HepG2 (cell line): Measurements from ENCODE around the gene ZIM2. TPM values are rescaled to one million over a fixed set of nuclear protein-coding genes. Genes with fewer than 3 reads are reported as not detected.

Experiments
- ATAC-seq: fragments of 200-7000 bp; cut with Tn5 transposase; 3 replicates; pipeline ENCODE4 v1.9.1; 2020; ENCODE audit warnings: mild to moderate bottlenecking, moderate library complexity
- BruUV-seq: library from RNA; stranded (reverse); fragments of 400-500 nt; replicated peaks from 2 replicates; lab custom pipeline; 2021; lab: Mats Ljungman, UMichigan
- CTCF ChIA-PET: fragments of 300-600 bp; formaldehyde crosslinking; extraction: SDS; loops from one replicate; lab custom pipeline; 2021; ENCODE audit warnings: low total read pairs, inconsistent platforms, low intra/inter-chr PET ratio; lab: Yijun Ruan, JAX
- POLR2A ChIA-PET: fragments of 350-600 bp; sonication (Branson Sonifier 250); formaldehyde crosslinking; loops from one replicate; lab custom pipeline; 2020; ENCODE audit warnings: antibody characterized with exemption, inconsistent platforms; lab: Yijun Ruan, JAX
- DNase-seq: peaks from one replicate; pipeline ENCODE4 v3.0.0-alpha.2; 2015; ENCODE audit warnings: low spot score
- FAIRE-seq: peaks from 3 replicates; lab custom pipeline; 2011; peaks lifted over from hg19 to GRCh38; lab: Jason Lieb, UNC
- H2AFZ ChIP-seq: one replicate; pipeline ENCODE4 v1.6.1; 2011; ENCODE audit warnings: low read length, inconsistent platforms
- H3K27ac ChIP-seq: fragments of 300-600 bp; 3 replicates; pipeline ENCODE4 v1.8.0; 2011; ENCODE audit warnings: mixed run types, mild to moderate bottlenecking, mixed read lengths, low read length, inconsistent platforms; ENCODE audit not compliant: insufficient read depth; ENCODE audit errors: extremely low read length
- H3K27me3 ChIP-seq, 2 experiments: fragments of 200-600 bp in 1 of 2; 2 replicates in 1 of 2; 3 replicates in 1 of 2; pipeline versions ENCODE4 v1.6.0 to v1.8.0; 2011; ENCODE audit warnings: low read length in 2 of 2, mild to moderate bottlenecking in 2 of 2, moderate library complexity in 2 of 2, inconsistent platforms in 1 of 2; ENCODE audit not compliant: insufficient read depth in 2 of 2, control insufficient read depth in 1 of 2
- H3K36me3 ChIP-seq, 2 experiments: fragments of 200-600 bp in 1 of 2; replicated peaks in 1 of 2; 2 replicates in 1 of 2; 3 replicates in 1 of 2; pipeline versions ENCODE4 v1.5.1 to v1.8.0; 2011; ENCODE audit warnings: low read length in 2 of 2, inconsistent platforms in 1 of 2; ENCODE audit not compliant: insufficient read depth in 2 of 2, control insufficient read depth in 1 of 2
- H3K4me1 ChIP-seq: 2 replicates; pipeline ENCODE4 v1.5.1; 2012; ENCODE audit warnings: low read length, inconsistent platforms; ENCODE audit not compliant: insufficient read depth
- H3K4me2 ChIP-seq: 2 replicates; pipeline ENCODE4 v1.6.0; 2011; ENCODE audit warnings: low read depth, low read length, inconsistent platforms
- H3K4me3 ChIP-seq, 3 experiments: fragments of 200-600 bp in 1 of 3; sonication (generic), shearing (Covaris generic) in 1 of 3; replicated peaks in 1 of 3; 2 replicates each; pipeline ENCODE4 v1.5.1; 2011 to 2016; ENCODE audit warnings: low read length in 3 of 3, inconsistent platforms in 2 of 3, low read depth in 2 of 3, mild to moderate bottlenecking in 2 of 3, control low read depth in 1 of 3, mixed read lengths in 1 of 3; ENCODE audit not compliant: insufficient read depth in 1 of 3
- H3K79me2 ChIP-seq: one replicate; pipeline ENCODE4 v1.6.1; 2011; ENCODE audit warnings: low read length, inconsistent platforms; ENCODE audit not compliant: insufficient read depth
- H3K9ac ChIP-seq: 2 replicates; pipeline ENCODE4 v1.6.0; 2011; ENCODE audit warnings: mild to moderate bottlenecking, low read depth, low read length, inconsistent platforms; ENCODE audit not compliant: insufficient read depth
- H3K9me3 ChIP-seq: 2 replicates; pipeline ENCODE4 v1.5.1; 2012; ENCODE audit warnings: mild to moderate bottlenecking, low read length
- H4K20me1 ChIP-seq: 2 replicates; pipeline ENCODE4 v1.6.0; 2011; ENCODE audit warnings: inconsistent platforms, mild to moderate bottlenecking, low read length, moderate library complexity; ENCODE audit not compliant: insufficient read depth
- HNRNPK ChIP-seq: fragments of 200-400 bp; formaldehyde crosslinking; IDR thresholded peaks from 2 replicates; pipeline ENCODE4 v1.6.1; 2018; ENCODE audit warnings: low read length, low read depth, moderate library complexity, mild to moderate bottlenecking; ENCODE audit not compliant: poor library complexity, severe bottlenecking
- NFE2L2 ChIP-seq: fragments of 150-350 bp; IDR thresholded peaks from 2 replicates; pipeline ENCODE4 v1.6.1; 2014; ENCODE audit warnings: low read length
- RFX1 ChIP-seq: fragments of 450-650 bp; IDR thresholded peaks from 2 replicates; pipeline ENCODE4 v1.6.1; 2017
- SRSF9 ChIP-seq: fragments of 200-400 bp; formaldehyde crosslinking; IDR thresholded peaks from 2 replicates; pipeline ENCODE4 v1.6.1; 2018; ENCODE audit warnings: borderline replicate concordance, mild to moderate bottlenecking, low read depth, low read length; ENCODE audit not compliant: insufficient read depth, poor library complexity, severe bottlenecking
- STAG1 ChIP-seq: sonication (generic); formaldehyde crosslinking; IDR thresholded peaks from 2 replicates; pipeline ENCODE4 v1.4.0; 2020; ENCODE audit warnings: missing genetic modification reagents
- THAP11 ChIP-seq: IDR thresholded peaks from 2 replicates; pipeline ENCODE4 v1.6.1; 2016; ENCODE audit warnings: missing biosample characterization, missing genetic modification reagents
- ZNF256 ChIP-seq: sonication (generic); formaldehyde crosslinking; conservative IDR thresholded peaks from 2 replicates; pipeline ENCODE4 v1.4.0; 2020; ENCODE audit warnings: missing genetic modification reagents
- ZNF598 ChIP-seq: sonication (generic); formaldehyde crosslinking; IDR thresholded peaks from 2 replicates; pipeline ENCODE4 v1.5.1; 2020; ENCODE audit warnings: mild to moderate bottlenecking, missing genetic modification reagents, borderline replicate concordance
- ZNF776 ChIP-seq: sonication (generic); formaldehyde crosslinking; IDR thresholded peaks from 2 replicates; pipeline ENCODE4 v1.4.0; 2020; ENCODE audit warnings: mild to moderate bottlenecking, missing genetic modification reagents
- WGBS: methylation state at CpG from one replicate; pipeline ENCODE4 v1.1.6; 2017; ENCODE audit warnings: low lambda C conversion rate; 5-methylcytosine and 5-hydroxymethylcytosine counted together
- in situ Hi-C: cut with HindIII; loops from 2 replicates; pipeline ENCODE4 v1.10.0; 2017; ENCODE audit warnings: low pct_unique_long_range_greater_than_20kb; ENCODE audit not compliant: extremely low pct_ligation_motif_present
- intact Hi-C: fragments of 100-400 bp; cut with micrococcal nuclease; formaldehyde crosslinking; loops from one replicate; pipeline ENCODE4 v1.10.0; 2022; ENCODE audit not compliant: unreplicated experiment
- polyA plus RNA-seq, 8 experiments: library from polyadenylated mRNA; depleted of rRNA in 3 of 8; stranded (reverse) in 7 of 8; unstranded in 1 of 8; fragments of >200 nt; fragmentation: Illumina TruSeq in 4 of 8; extraction: Trizol in 4 of 8; gene quantifications; 2 replicates each; pipeline versions ENCODE4 v1.2.1 to v1.2.3, GENCODE V29; 2011 to 2016; ENCODE audit warnings: low read depth in 4 of 8, missing spikeins in 1 of 8, mixed read lengths in 1 of 8; ENCODE audit not compliant: insufficient read depth in 1 of 8
- total RNA-seq, 5 experiments: library from RNA; depleted of rRNA; stranded (reverse); fragments of >200 nt; fragmentation: Illumina TruSeq; extraction: Trizol; gene quantifications; 2 replicates each; pipeline ENCODE4 v1.2.3, GENCODE V29; 2016; ENCODE audit warnings: low read depth in 1 of 5
- TF ChIP-seq, protein P1 (sequence below): IDR thresholded peaks from 2 replicates; pipeline ENCODE4 v1.6.1; 2012; ENCODE audit warnings: low read depth, low read length, improper control_type of control experiment
- TF ChIP-seq, protein P2 (sequence below): sonication (generic); formaldehyde crosslinking; IDR thresholded peaks from 2 replicates; pipeline ENCODE4 v1.5.0; 2020; ENCODE audit warnings: mild to moderate bottlenecking, missing genetic modification reagents, moderate library complexity
- TF ChIP-seq, protein P3 (sequence below): sonication (generic); formaldehyde crosslinking; IDR thresholded peaks from 2 replicates; pipeline ENCODE4 v1.4.0; 2020; ENCODE audit warnings: missing genetic modification reagents

ZIM2 gene
- total and polyA plus RNA-seq, 2 of the 13 experiments (the other 11 are each of a cell fraction or from before 2014, with no cell fraction given), result 7.2 to 10.3 TPM

DNA sequence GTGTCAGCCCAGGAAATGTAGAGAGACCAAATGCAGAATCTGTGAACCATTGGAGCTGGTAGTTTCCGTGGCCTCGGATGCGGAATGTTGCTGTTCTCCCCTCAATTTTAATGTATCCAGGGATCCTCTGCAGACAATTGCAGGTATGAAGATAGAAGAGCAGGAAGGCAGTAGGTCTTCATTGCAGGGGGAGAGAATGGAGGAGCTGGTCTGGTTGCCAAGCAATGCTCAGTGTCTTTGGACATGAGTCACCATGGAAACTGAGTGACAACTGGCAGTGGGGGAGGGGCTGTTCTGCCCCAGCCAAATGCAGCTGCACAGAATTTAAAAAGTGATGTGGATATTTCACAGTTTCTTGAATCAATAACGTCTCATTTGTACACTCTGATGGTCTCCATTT lies 112.8 kb downstream of the ZIM2 start:
- in situ Hi-C loops, result no loop called here

DNA sequence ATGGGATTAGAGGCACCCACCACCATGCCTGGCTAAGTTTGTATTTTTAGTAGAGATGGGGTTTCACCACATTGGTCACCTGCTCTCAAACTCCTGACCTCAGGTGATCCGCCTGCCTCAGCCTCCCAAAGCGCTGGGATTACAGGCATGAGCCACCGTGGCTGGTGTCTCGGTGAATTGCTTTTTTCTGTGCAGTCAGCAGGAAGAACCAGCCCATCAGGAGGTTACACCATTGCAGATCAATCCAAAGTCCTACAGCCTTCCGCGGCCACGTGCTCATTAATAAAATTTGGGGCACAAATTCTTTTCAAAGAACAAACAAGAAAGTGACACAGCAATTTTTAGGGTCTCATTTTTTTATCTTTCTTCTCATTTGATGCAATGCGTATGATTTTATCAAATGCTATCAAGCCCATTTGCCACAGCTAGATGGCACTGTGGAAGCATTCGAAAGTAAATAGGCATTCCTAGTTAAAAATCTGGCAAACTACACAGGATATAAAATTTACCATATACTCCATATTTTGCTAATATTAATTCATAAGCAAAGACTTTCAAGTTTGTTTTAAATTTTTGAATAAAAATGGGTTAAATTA lies 114.6 kb downstream of the ZIM2 start:
- 13% methylated on average over 5 of the region's 9 CpGs for WGBS
- Histone ChIP-seq H3K79me2 (no peaks in the 10 kb centered on the region), H3K9ac (no peak overlapping the region), H2AFZ (no peak overlapping the region), H4K20me1 (no peaks in the 10 kb centered on the region), H3K27ac (no peak overlapping the region), H3K36me3 (no peaks in the 10 kb centered on the region), H3K4me2 (0 out of 2 replicates have a peak overlapping the region, but pooled peaks have one; percentile 3), H3K4me1 (no peaks in the 10 kb centered on the region), H3K9me3 (no peaks in the 10 kb centered on the region), H3K27me3 (no peaks in the 10 kb centered on the region), H3K4me3 (no peak overlapping the region)
- TF ChIP-seq, protein P1, sequence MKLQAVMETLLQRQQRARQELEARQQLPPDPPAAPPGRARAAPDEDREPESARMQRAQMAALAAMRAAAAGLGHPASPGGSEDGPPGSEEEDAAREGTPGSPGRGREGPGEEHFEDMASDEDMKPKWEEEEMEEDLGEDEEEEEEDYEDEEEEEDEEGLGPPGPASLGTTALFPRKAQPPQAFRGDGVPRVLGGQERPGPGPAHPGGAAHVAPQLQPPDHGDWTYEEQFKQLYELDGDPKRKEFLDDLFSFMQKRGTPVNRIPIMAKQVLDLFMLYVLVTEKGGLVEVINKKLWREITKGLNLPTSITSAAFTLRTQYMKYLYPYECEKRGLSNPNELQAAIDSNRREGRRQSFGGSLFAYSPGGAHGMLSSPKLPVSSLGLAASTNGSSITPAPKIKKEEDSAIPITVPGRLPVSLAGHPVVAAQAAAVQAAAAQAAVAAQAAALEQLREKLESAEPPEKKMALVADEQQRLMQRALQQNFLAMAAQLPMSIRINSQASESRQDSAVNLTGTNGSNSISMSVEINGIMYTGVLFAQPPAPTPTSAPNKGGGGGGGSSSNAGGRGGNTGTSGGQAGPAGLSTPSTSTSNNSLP, result peak; percentile 47; the same call in 1 of the 2 replicates
- TF ChIP-seq ZNF776 (CRISPR knock-in tag) (no peak), STAG1 (CRISPR knock-in tag) (peak; percentile 78), HNRNPK (no peak), NFE2L2 (peak; percentile 58; the same call in 1 of the 2 replicates)
- TF ChIP-seq, protein P2, sequence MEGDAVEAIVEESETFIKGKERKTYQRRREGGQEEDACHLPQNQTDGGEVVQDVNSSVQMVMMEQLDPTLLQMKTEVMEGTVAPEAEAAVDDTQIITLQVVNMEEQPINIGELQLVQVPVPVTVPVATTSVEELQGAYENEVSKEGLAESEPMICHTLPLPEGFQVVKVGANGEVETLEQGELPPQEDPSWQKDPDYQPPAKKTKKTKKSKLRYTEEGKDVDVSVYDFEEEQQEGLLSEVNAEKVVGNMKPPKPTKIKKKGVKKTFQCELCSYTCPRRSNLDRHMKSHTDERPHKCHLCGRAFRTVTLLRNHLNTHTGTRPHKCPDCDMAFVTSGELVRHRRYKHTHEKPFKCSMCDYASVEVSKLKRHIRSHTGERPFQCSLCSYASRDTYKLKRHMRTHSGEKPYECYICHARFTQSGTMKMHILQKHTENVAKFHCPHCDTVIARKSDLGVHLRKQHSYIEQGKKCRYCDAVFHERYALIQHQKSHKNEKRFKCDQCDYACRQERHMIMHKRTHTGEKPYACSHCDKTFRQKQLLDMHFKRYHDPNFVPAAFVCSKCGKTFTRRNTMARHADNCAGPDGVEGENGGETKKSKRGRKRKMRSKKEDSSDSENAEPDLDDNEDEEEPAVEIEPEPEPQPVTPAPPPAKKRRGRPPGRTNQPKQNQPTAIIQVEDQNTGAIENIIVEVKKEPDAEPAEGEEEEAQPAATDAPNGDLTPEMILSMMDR (CRISPR knock-in tag), result peak; percentile 57
- TF ChIP-seq, protein P3, sequence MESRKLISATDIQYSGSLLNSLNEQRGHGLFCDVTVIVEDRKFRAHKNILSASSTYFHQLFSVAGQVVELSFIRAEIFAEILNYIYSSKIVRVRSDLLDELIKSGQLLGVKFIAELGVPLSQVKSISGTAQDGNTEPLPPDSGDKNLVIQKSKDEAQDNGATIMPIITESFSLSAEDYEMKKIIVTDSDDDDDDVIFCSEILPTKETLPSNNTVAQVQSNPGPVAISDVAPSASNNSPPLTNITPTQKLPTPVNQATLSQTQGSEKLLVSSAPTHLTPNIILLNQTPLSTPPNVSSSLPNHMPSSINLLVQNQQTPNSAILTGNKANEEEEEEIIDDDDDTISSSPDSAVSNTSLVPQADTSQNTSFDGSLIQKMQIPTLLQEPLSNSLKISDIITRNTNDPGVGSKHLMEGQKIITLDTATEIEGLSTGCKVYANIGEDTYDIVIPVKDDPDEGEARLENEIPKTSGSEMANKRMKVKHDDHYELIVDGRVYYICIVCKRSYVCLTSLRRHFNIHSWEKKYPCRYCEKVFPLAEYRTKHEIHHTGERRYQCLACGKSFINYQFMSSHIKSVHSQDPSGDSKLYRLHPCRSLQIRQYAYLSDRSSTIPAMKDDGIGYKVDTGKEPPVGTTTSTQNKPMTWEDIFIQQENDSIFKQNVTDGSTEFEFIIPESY, result no peak
- no peak for FAIRE-seq
- ChIA-PET CTCF (interaction anchor here (1.3 kb wide), 1 partner anchor 373 kb away, joined by 8 read pairs; no protein-coding TSS in a partner anchor), POLR2A (no interaction called here)
- intact Hi-C loops (no loop called here), in situ Hi-C loops (no loop called here)
- ATAC-seq, result no peak
- DNase-seq, result no peak
- no TSS peak for BruUV-seq

More for the DNA sequence above, 112.8 kb downstream of the ZIM2 start:
- TF ChIP-seq THAP11 (CRISPR knock-in tag), result no peak
- TF ChIP-seq RFX1, result 0 out of 2 replicates have a peak, but pooled peaks have one; percentile 7
- no peak for TF ChIP-seq ZNF256 (CRISPR knock-in tag)
- no peak for TF ChIP-seq SRSF9
- no peak for TF ChIP-seq ZNF598
- ChIA-PET CTCF (no interaction called here), POLR2A (no interaction called here)
- DNase-seq (no peak), ATAC-seq (no peak), FAIRE-seq (no peak)
- no peak overlapping the region for H3K4me3 ChIP-seq
- 61% methylated on average over 4 of the region's 4 CpGs for WGBS
- no peaks in the 10 kb centered on the region for H3K4me1 ChIP-seq
- H3K9me3 ChIP-seq, result no peaks in the 10 kb centered on the region
- no peak overlapping the region for H2AFZ ChIP-seq
- no peak overlapping the region for H3K27ac ChIP-seq
- no TSS peak for BruUV-seq
- H3K4me2 ChIP-seq, result no peak overlapping the region
- H3K9ac ChIP-seq, result no peak overlapping the region
- intact Hi-C loops, result no loop called here
- H4K20me1 ChIP-seq, result no peaks in the 10 kb centered on the region
- H3K79me2 ChIP-seq, result no peaks in the 10 kb centered on the region
- no peaks in the 10 kb centered on the region for H3K27me3 ChIP-seq
- H3K36me3 ChIP-seq, result no peaks in the 10 kb centered on the region
